RPMI8226 (cell line): ENCODE results near the gene TPP1.

Source experiments
- DNase-seq: peaks from one replicate; pipeline ENCODE4 v3.0.0-alpha.2; 2015

TPP1 gene

GRCh38 chr11:6626971-6627761 lies 7.9 kb upstream of the TPP1 start:
- DNase-seq, result no peak

GRCh38 chr11:6625832-6626420 lies 6.7 kb upstream of the TPP1 start:
- DNase-seq, result no peak

- DNase-seq, result no peak
Measured at GRCh38 chr11:6625156-6625831, 6.1 kb upstream of the TPP1 start.

GRCh38 chr11:6623391-6624363 lies 4.5 kb upstream of the TPP1 start:
- no peak for DNase-seq

GRCh38 chr11:6622261-6623171 lies 3.3 kb upstream of the TPP1 start:
- peak; percentile 66 for DNase-seq

GRCh38 chr11:6621711-6622211 lies 2.5 kb upstream of the TPP1 start:
- no peak for DNase-seq

GRCh38 chr11:6620636-6621035 lies 1.4 kb upstream of the TPP1 start:
- DNase-seq, result no peak

- DNase-seq, result no peak
Measured at GRCh38 chr11:6618117-6619003, 862 bp downstream of the TPP1 start.

GRCh38 chr11:6617315-6617781 lies 1.9 kb downstream of the TPP1 start:
- no peak for DNase-seq

- DNase-seq, result no peak
Measured at GRCh38 chr11:6616596-6617250, 2.5 kb downstream of the TPP1 start.

GRCh38 chr11:6615882-6616585 lies 3.2 kb downstream of the TPP1 start:
- no peak for DNase-seq

GRCh38 chr11:6615046-6615445 lies 4.2 kb downstream of the TPP1 start:
- no peak for DNase-seq

- DNase-seq, result no peak
Measured at GRCh38 chr11:6614446-6614845, 4.8 kb downstream of the TPP1 start.

- DNase-seq, result no peak
Measured at GRCh38 chr11:6613496-6613895, 5.7 kb downstream of the TPP1 start.

- DNase-seq, result peak; percentile 93
Measured at GRCh38 chr11:6612213-6613041, 6.8 kb downstream of the TPP1 start, which contains the start of gene TAF10. TAF10 (minus strand) TSS chr11:6612216; CDS start chr11:6612189, 27 bp downstream.

GRCh38 chr11:6611963-6612212 lies 7.3 kb downstream of the TPP1 start:
- DNase-seq, result no peak

- peak; percentile 14 for DNase-seq
Measured at GRCh38 chr11:6611092-6611962, 7.9 kb downstream of the TPP1 start.
